GM12878 (cell line): ENCODE data around the gene SGTB.

Source experiments
- CHD4 ChIP-seq: fragments of 200-600 bp; sonication (generic); IDR thresholded peaks from 2 replicates; pipeline ENCODE4 v1.6.1; 2016; ENCODE audit warnings: mild to moderate bottlenecking
- POLR2AphosphoS5 ChIP-seq: IDR thresholded peaks from 2 replicates; pipeline ENCODE4 v1.6.1; 2011; ENCODE audit warnings: mild to moderate bottlenecking, low read length, inconsistent platforms
- TF ChIP-seq, protein P1 (sequence below): IDR thresholded peaks from 2 replicates; pipeline ENCODE4 v1.6.1; 2011; ENCODE audit warnings: low read depth, mild to moderate bottlenecking, low read length, moderate library complexity, borderline replicate concordance; ENCODE audit errors: extremely low read depth

DNA sequence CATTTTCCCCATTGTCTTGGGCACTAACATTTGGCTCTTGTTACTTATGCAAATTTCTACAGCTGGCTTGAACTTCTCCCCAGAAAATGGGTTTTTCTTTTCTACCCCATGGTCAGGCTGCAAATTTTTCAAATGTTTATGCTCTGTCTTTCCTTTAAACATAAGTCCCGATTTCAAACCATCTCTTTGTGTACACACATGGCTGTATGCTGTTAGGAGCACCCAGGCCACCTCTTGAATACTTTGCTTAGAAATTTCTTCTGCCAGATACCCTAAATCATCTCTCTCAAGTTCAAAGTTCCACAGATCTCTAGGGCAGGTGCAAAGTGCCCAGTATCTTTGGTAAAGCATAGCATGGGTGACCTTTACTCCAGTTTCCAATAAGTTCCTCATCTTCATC, 45.7 kb upstream of the SGTB start:
- TF ChIP-seq, protein P1, sequence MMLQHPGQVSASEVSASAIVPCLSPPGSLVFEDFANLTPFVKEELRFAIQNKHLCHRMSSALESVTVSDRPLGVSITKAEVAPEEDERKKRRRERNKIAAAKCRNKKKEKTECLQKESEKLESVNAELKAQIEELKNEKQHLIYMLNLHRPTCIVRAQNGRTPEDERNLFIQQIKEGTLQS: no peak
- TF ChIP-seq POLR2AphosphoS5 (no peak), CHD4 (no peak)
